GM15510 (cell line): ENCODE data around the gene TRIM39.
A peak's percentile ranks its signal among the peaks of the same experiment; 100 is the strongest.

Source experiments
- POLR2A ChIP-seq: IDR thresholded peaks from 3 replicates; pipeline ENCODE4 v1.6.1; 2011; ENCODE audit warnings: borderline replicate concordance; ENCODE audit not compliant: insufficient read length; ENCODE audit errors: extremely low read depth

TRIM39 gene

DNA sequence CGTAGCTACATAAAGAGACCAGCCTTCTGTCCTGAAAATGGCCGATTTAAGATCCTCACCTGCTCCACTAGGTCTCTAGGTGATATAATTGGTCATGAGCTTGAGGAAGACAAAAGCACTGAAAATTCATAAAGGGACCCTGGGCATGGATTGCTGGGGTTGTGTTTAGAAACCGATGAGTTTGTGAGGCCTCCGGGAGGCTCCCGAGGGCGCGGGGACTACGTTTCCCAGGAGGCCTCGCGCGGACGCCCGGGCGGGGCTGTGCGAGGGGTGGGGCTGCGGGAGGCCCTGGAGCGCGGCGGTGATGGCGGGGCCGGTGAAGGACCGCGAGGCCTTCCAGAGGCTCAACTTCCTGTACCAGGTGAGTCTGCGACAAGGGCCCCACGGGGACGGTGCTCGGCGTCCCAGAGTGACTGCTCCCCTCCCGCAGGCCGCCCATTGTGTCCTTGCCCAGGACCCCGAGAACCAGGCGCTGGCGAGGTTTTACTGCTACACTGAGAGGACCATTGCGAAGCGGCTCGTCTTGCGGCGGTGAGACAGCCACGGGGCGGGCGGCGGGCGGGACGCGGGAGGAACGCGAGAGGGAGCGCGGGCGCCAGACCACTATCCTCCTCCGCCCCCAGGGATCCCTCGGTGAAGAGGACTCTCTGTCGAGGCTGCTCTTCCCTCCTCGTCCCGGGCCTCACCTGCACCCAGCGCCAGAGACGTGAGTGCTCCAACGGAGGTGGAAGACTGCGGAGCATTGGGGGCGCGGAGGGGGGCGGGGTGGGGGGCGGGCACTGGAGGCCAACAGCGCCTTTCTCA is 18.3 kb downstream of the TRIM39 start, which contains the start of gene RPP21:
Gene RPP21, plus strand, starts transcription at position 289 of the 804 bp plus-strand sequence. Its CDS starts 16 bp downstream, at position 305.
- TF ChIP-seq POLR2A = peak; percentile 89

DNA sequence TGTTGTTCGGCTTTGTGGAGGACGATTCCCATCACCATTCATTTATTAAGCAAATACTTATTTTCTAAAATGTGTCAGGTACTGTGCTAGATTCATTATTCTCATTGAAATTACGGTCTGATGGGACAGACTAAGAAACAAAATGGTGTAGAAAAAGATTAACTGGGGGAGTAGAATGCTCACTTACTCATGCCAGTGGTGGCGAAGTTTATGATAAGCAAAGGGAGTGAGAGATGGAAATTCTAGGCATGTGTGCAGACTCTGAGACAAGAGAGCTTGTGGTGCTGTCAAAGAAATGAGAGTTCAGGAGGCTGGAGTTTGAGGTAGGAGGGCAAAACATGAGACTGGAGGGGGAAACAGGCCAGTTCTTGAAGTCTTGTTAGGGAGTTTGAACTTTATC is 19.1 kb downstream of the TRIM39 start:
- TF ChIP-seq POLR2A = no peak

DNA sequence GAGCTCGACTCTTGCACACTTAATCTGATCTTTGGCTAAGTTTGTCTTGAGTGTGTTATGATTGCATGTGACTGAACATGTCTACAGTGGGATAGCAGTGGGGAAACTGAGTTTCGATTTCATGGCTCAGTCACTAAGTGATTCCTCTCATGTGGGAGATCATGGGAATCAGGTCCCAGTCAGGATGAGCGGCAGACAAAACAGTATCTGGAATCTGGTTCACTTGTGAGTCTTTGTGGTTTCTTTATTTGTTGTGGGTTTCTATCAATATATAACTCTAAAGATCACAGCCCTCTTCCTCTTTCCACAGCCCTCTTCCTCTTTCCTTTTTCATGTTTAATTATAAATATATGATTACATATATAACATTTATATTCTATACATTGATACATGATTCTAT is 22.2 kb downstream of the TRIM39 start:
- no peak for TF ChIP-seq POLR2A

DNA sequence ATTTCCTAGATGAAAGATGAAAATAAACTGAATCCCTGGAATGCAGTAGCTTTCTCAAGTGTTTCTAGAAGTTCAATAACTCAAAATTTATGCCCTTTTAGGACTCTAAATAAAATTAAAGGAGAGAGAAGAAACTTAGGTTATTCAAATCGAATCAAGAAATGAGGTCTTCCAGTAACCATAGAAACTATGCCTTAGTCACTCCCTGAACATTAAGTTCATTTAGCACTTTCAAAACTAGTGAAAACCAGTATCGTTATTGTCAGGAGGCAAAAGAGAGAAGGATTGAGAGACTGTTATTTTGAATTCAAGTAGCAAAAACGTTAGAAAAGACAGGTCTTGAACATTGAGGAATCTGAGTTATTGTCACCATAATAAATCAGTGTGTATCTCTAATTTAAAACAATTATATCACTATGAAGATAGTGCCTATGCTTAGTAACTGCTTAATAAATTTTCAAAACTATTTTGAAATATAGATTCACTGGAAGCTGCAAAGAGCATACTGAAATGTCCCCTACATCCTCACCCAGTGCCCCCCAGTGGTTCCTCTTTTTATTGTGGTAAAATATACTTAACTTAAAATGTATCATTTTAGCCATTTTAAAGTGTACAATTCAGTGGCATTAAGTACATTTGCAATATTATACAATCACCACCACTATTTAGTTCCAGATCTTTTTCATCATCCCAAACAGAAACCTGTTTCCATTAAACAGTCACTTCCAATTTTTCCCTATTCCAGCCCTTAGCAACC is 22.9 kb downstream of the TRIM39 start:
- TF ChIP-seq POLR2A = no peak

DNA sequence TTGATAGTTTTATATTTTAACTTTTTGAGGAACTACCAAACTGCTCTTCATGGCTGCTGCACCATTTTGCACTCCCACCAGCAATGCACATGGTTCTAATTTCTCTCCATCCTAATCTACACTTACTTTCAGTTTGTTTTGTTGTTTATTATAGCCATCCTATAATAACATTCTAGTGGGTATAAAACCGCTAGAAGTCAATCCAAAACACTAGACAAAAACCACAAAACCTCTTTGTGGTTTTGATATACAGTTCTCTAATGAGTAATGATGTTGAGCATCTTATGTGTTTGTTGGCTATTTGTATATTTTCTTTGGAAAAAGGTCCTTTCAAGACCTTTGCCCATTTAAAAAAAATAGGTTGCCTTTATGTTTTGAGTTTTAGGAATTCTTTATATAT is 23.8 kb downstream of the TRIM39 start:
- no peak for TF ChIP-seq POLR2A

DNA sequence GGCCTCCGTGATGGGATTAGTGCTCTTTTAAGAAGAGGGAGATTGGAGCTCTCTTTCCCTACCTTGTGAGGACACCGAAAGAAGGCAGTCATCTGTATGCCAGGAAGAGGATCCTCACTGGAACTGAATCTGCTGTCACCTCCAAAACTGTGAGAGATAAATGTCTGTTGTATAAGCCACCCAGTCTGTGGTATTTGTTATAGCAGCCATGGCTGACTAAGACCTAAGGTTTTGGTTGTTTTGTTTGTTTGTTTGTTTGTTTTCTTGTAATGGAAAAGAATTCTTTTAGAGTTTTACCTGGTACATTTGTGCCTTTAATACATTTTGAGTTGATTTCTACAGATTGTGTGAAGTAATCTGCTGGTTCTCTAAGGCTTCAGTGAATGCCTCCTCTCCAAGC is 25.8 kb downstream of the TRIM39 start:
- TF ChIP-seq POLR2A = no peak

DNA sequence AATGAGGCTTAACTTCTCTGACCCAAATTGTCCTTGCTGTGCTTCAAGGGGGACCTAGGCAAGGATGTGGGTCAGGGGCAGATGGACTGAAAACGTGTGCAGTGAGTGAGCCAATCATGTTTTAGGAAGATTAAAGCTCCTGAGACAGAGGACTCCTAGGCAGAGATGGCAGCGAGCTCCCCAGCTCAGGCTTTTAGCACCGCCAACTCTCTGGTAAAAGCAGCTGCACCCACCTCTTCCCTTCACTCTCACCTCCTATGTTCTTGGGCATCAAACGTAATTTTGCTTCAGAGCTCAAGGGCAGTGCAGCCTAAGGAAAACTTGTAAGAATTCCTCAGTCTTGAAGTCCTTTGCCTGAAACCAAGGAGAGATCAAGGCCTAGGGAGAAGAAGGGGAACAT is 28.6 kb downstream of the TRIM39 start:
- TF ChIP-seq POLR2A = no peak

DNA sequence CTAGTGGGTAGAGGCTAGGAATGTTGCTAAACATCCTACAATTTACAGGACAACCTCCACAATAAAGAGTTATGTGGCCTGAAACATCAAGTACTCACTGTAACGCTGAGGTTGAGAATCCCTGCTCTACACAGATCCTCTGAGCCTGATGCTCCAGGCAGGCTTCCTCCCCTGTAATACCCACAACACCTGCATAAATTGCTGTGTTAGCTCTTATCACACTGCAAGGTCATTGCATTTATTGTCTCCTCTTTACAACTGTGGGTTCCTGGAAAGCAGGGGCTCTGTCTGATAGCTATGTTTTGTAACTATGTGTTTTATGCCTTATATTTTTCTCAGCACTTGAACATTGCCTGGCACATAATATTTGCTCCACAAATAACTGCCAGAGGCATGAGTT is 29.8 kb downstream of the TRIM39 start:
- no peak for TF ChIP-seq POLR2A

DNA sequence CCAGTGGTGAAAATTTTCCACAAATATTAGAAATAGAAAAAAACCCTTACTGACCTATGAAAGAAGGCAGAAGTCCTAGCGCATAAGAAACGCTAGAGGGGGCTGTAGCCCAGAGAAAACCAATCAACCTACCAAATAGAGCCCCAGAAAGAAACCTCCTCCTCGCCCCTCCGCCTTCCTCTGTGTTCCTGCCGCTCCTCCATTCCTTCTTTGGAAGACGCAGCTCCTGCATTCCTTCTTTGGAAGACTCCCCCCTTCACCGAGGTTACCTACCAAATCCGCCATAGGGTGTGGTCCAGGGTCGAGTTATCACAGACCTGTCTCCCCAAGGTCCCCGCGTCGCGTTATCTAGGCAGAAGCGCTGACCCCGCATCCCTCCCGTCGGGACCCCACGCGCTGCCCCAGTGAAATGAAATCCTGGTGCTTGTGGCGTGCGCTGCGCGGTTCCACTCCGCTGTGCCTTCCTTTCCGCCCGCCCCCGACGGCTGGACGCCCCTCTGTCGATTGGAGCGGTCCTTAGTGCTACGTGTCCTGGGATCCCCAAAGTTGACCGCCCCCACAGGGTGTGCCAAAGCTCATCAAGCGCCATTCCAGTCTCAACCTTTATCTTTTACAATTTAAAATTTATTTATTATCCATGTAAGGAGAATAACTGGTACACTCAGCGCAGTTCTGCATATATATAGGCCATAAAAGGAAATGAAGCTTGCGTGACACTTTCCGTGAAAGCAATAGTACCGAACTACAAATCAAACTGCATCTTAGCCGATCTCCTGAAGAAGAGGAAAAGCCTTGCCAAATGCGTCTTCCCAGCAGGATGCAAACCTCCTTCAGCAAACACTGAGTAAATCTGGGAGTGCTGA is 31.2 kb downstream of the TRIM39 start:
- no peak for TF ChIP-seq POLR2A

DNA sequence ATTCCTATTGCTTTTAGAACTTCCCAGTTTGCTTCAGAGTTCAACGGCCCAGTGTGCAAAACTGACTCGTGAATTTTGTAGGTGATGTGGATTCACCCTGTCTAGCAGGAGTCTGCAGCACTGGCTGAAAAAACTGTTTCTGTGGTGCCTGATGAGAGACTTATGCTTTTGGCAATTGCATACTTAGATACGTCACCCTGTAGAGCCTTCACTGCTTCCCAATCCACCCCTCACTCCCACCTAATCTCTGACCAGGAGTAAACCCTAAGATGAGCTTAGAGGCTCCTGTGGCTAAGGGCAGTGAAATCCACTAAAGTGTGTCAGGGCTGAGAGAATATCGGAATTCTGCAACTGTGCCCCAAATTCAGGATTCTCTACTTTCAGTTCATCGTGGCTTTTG is 32.5 kb downstream of the TRIM39 start:
- TF ChIP-seq POLR2A = no peak

DNA sequence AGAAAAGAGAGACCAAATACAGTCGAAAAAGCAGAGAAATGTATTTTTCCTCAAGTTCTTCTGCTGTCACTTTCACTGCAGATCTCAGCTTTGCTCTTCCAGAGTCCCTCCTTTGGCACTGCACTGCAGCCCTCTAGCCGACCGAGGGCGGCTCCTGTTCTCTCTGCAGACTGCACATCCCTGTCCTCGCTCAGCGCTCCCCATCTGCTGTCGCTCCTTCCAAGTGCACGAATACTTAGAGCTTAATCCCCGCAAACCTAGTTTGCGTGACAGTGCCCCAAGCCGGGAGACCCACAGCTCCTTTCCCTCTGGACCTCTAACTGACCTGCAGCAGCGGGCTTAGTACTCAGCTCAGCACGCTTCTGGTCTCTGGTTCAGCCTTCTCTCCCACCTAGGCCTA is 33.4 kb downstream of the TRIM39 start:
- no peak for TF ChIP-seq POLR2A

DNA sequence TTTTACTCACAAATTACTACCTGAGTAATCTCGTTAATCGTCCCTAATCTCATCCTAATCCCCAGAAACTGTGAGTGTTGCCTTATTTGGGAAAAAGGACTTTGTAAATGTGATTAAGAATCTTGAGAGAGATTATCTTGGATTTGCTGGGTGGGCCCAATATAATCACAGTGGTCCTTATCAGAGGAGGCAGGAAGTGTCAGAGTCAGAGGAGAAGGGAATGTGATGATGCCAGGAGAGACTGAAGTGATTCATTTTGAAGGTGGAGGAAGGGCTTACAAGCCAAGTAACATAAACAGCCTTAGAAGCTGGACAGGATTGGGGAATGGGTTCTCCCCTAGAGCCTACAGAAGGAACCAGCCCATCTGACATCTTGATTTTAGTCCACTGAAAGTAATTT is 34.9 kb downstream of the TRIM39 start:
- TF ChIP-seq POLR2A = no peak

DNA sequence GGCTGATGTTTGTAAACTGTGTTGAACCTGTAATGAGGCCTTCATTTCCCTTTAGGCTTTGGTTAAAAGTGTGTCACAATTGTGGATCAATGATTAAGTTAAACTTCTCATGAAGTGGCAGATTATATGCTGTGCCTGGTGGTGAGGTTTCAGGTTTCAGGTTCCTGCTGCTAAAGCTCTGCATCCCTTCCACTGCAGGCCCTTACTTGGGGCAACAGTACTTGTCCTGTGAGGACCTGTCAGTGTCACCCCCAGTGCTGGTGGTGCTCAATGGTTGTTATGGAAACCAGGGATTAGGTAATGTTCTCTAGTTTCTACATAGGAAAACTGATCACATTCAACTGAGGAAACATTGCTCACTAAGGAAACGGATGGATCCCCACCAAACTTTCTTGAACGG is 36.7 kb downstream of the TRIM39 start:
- no peak for TF ChIP-seq POLR2A

DNA sequence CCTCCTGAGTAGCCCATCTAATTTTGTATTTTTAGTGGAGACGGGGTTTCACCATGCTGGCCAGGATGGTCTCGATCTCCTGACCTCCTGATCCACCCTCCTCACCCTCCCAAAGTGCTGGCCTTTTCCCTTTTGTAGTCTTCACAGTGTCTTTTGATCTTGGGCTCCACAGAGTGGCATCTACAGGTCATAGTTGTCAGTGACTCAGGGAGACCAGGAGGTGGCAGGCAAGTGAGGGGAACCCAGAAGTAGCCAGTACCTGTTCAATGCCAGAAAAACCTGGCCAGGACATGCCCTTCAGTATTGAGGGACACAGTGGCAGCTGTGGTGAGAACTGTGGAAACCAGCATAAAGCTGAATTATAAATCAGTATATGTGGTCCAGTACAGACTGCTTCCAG is 37.9 kb downstream of the TRIM39 start:
- TF ChIP-seq POLR2A = no peak

DNA sequence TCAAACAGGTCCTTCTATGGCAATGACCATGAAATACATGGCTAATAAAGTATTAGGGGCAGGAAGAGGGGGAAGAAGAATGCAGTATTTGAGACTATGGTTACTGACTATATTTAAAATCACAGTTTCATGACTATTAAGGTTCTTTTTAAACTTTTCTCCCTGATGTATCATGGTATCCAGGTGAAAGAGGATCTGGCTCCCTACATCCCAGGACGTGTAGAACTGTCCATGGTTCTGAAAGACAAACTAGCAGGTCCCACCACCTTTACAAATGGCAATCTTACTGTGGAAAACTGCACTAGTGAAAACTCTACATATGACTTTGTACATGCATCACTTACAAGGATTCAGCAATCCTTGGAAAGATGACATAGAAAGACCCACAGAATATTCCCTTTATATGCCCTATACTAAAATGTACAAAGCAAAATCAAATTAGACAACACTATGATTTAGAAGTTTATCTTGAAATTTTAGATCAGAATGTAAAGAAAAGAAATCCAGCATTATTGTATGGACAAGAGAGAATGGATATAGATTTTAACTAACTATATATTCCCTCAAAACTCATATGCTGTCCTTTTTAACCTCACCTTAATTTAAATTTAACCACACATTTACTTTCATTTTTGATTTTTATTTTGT is 51.7 kb downstream of the TRIM39 start:
- TF ChIP-seq POLR2A = no peak

DNA sequence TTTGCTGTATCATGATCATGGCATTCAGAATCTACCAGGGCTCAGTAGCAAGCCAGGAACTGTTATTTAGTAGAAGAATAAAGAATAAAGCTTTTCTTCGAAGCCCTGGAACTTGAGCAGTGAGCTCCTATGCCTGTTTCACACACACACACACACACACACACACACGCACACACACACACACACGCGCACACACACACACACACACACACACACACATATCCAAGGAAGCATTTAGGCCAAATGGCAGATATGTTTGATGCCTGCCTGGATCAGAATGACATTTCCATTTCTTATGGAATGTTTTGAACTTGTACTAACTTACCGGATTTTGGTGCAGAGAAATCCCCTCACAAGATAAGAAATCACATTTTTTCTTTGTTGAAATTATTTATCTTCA is 53.7 kb downstream of the TRIM39 start:
- no peak for TF ChIP-seq POLR2A

DNA sequence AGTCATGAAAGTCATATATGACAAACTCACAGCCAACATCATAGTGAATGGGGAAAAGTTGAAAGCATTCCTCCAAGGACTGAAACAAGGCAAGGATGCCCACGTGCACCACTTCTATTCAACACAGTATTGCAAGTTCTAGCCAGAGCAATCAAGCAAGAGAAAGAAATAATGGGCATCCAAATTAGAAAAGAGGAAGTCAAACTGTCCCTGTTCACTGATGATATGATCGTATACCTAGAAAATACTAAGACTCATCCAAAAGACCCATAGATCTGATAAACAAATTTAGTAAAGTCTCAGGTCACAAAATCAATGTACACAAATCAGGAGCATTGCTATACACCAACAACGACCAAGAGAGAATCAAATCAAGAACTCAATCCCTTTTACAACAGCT is 59.4 kb downstream of the TRIM39 start:
- TF ChIP-seq POLR2A = no peak
